Caco-2 (cell line): ENCODE results near the gene KLHL2. TPM values are rescaled to one million over a fixed set of nuclear protein-coding genes. Genes with fewer than 3 reads are reported as not detected.

Experiments
- BruUV-seq: library from RNA; stranded (reverse); fragments of 400-500 nt; replicated peaks from 2 replicates; lab custom pipeline; 2021; lab: Mats Ljungman, UMichigan
- CTCF ChIA-PET: fragments of 300-600 bp; sonication (Branson Sonifier 250); formaldehyde crosslinking; loops from one replicate; lab custom pipeline; 2022; ENCODE audit warnings: antibody characterized with exemption; lab: Charles Lee
- POLR2A ChIA-PET: fragments of 300-600 bp; sonication (Branson Sonifier 250); formaldehyde crosslinking; loops from one replicate; lab custom pipeline; 2022; ENCODE audit warnings: antibody characterized with exemption; lab: Charles Lee
- DNase-seq, 2 experiments: peaks; one replicate each; pipeline versions ENCODE4 v3.0.0 to v3.0.0-alpha.2; 2020 to 2022
- H3K27me3 ChIP-seq: replicated peaks from 2 replicates; pipeline ENCODE4 v1.6.0; 2011; ENCODE audit warnings: low read length; ENCODE audit not compliant: control insufficient read depth, insufficient read depth
- H3K36me3 ChIP-seq: 2 replicates; pipeline ENCODE4 v1.5.1; 2011; ENCODE audit warnings: low read length; ENCODE audit not compliant: control insufficient read depth, insufficient read depth
- H3K4me1 ChIP-seq: fragments of 250-450 bp; sonication (Bioruptor Pico); 2 replicates; pipeline ENCODE4 v1.5.1; 2020; ENCODE audit warnings: mild to moderate bottlenecking
- H3K4me3 ChIP-seq: 2 replicates; pipeline ENCODE4 v1.5.1; 2011; ENCODE audit warnings: low read depth, mild to moderate bottlenecking, control low read depth, low read length
- H3K9me3 ChIP-seq: fragments of 250-450 bp; sonication (Bioruptor Pico); 2 replicates; pipeline ENCODE4 v1.5.1; 2020; ENCODE audit warnings: mild to moderate bottlenecking, moderate library complexity
- H3K27ac Mint-ChIP-seq: one replicate; pipeline ENCODE4 v1.8.0; 2022; ENCODE audit warnings: mixed read lengths; ENCODE audit not compliant: unreplicated experiment
- H3K27me3 Mint-ChIP-seq: one replicate; pipeline ENCODE4 v1.8.0; 2022; ENCODE audit warnings: mixed read lengths; ENCODE audit not compliant: insufficient read depth, unreplicated experiment
- H3K36me3 Mint-ChIP-seq: one replicate; pipeline ENCODE4 v1.8.0; 2022; ENCODE audit warnings: mild to moderate bottlenecking, mixed read lengths; ENCODE audit not compliant: insufficient read depth, unreplicated experiment
- H3K4me1 Mint-ChIP-seq: one replicate; pipeline ENCODE4 v1.8.0; 2022; ENCODE audit warnings: low read depth, mixed read lengths; ENCODE audit not compliant: unreplicated experiment
- H3K4me3 Mint-ChIP-seq: one replicate; pipeline ENCODE4 v1.8.0; 2022; ENCODE audit warnings: mild to moderate bottlenecking, moderate library complexity, mixed read lengths; ENCODE audit not compliant: unreplicated experiment
- H3K9me3 Mint-ChIP-seq: one replicate; pipeline ENCODE4 v1.8.0; 2022; ENCODE audit warnings: mixed read lengths; ENCODE audit not compliant: unreplicated experiment
- intact Hi-C: fragments of 100-400 bp; cut with micrococcal nuclease; formaldehyde crosslinking; loops from one replicate; pipeline ENCODE4 v1.10.0; 2022; ENCODE audit not compliant: unreplicated experiment
- total RNA-seq: library from RNA; stranded (reverse); gene quantifications from 2 replicates; pipeline ENCODE4 v1.2.3, GENCODE V29; 2022
- TF ChIP-seq, protein P1 (sequence below), 2 experiments: fragments of 200-600 bp in 1 of 2; IDR thresholded peaks; 1 replicate in 1 of 2; 2 replicates in 1 of 2; pipeline versions ENCODE4 v1.5.1 to v1.8.0; 2011 to 2022; ENCODE audit warnings: antibody characterized with exemption in 1 of 2, control low read depth in 1 of 2, inconsistent platforms in 1 of 2, low read depth in 1 of 2, low read length in 1 of 2, mild to moderate bottlenecking in 1 of 2, moderate library complexity in 1 of 2; ENCODE audit not compliant: insufficient read depth in 1 of 2, severe bottlenecking in 1 of 2, unreplicated experiment in 1 of 2

Gene KLHL2
- total RNA-seq, 1 experiment from 2014 or later, result 15.9 TPM

DNA sequence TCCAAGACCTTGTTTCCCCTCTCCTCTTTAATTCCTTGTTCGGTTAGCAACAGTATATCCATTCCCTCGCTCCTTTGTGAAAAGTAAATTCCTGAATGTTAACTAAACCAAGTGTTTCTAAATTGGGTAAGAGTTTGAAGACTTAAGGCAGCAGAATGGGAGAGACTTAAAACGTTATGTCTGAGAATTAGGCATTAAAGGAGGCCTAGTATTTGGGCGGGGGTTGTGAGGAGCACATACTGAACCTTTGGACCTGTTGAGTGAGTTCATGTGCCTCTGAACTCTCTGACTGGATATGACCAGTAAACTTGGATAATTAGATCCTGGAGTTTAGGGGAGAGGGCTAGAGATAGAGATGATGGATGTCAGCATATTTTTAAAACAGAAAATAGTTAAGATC lies 121.3 kb downstream of the KLHL2 start:
- no peaks in the 10 kb centered on the region for H3K9me3 Mint-ChIP-seq
- Histone ChIP-seq H3K4me1 (peaks cover 29% of the 10 kb centered on the region), H3K27me3 (no peaks in the 10 kb centered on the region), H3K9me3 (peaks cover 10% of the 10 kb centered on the region), H3K4me3 (peak overlapping the region; percentile 79), H3K36me3 (no peaks in the 10 kb centered on the region; the same call in 1 of the 2 replicates)
- TF ChIP-seq, protein P1, sequence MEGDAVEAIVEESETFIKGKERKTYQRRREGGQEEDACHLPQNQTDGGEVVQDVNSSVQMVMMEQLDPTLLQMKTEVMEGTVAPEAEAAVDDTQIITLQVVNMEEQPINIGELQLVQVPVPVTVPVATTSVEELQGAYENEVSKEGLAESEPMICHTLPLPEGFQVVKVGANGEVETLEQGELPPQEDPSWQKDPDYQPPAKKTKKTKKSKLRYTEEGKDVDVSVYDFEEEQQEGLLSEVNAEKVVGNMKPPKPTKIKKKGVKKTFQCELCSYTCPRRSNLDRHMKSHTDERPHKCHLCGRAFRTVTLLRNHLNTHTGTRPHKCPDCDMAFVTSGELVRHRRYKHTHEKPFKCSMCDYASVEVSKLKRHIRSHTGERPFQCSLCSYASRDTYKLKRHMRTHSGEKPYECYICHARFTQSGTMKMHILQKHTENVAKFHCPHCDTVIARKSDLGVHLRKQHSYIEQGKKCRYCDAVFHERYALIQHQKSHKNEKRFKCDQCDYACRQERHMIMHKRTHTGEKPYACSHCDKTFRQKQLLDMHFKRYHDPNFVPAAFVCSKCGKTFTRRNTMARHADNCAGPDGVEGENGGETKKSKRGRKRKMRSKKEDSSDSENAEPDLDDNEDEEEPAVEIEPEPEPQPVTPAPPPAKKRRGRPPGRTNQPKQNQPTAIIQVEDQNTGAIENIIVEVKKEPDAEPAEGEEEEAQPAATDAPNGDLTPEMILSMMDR (IDR thresholded peaks at IDR 0.05; ENCODE audit: insufficient read depth in 1 of 2, low read depth in 1 of 2, low read length in 1 of 2, severe bottlenecking in 1 of 2, unreplicated experiment in 1 of 2), result no peak
- peaks cover 35% of the 10 kb centered on the region for H3K36me3 Mint-ChIP-seq
- ChIA-PET CTCF (no interaction called here), POLR2A (interaction anchor here (1.9 kb wide), 1 partner anchor 14 kb away, joined by 6 read pairs; no protein-coding TSS in a partner anchor)
- H3K27me3 Mint-ChIP-seq, result no peaks in the 10 kb centered on the region
- DNase-seq, result peak in 1 of 2 experiments; percentile 29
- no peak overlapping the region for H3K4me3 Mint-ChIP-seq
- BruUV-seq, result no TSS peak
- peaks cover 33% of the 10 kb centered on the region for H3K4me1 Mint-ChIP-seq
- intact Hi-C loops, result loop anchor here (1.0 kb wide), 1 partner anchor 197 kb away; no protein-coding TSS in a partner anchor
- H3K27ac Mint-ChIP-seq, result no peak overlapping the region

GRCh38 chr4:165330071-165330470 lies 122.7 kb downstream of the KLHL2 start:
- peaks cover 45% of the 10 kb centered on the region for H3K36me3 Mint-ChIP-seq
- peaks cover 33% of the 10 kb centered on the region for H3K4me1 Mint-ChIP-seq
- no peak for DNase-seq
- no peak overlapping the region for H3K4me3 ChIP-seq
- peak overlapping the region; percentile 36 for H3K4me3 Mint-ChIP-seq
- no peaks in the 10 kb centered on the region for H3K9me3 Mint-ChIP-seq
- TF ChIP-seq, protein P1 (IDR thresholded peaks at IDR 0.05; ENCODE audit: insufficient read depth in 1 of 2, low read depth in 1 of 2, low read length in 1 of 2, severe bottlenecking in 1 of 2, unreplicated experiment in 1 of 2), result no peak
- intact Hi-C loops, result no loop called here
- no peaks in the 10 kb centered on the region for H3K27me3 Mint-ChIP-seq
- H3K27ac Mint-ChIP-seq, result no peak overlapping the region
- peaks cover 7% of the 10 kb centered on the region for H3K9me3 ChIP-seq
- no peaks in the 10 kb centered on the region; the same call in none of the 2 replicates for H3K36me3 ChIP-seq
- peaks cover 29% of the 10 kb centered on the region for H3K4me1 ChIP-seq
- BruUV-seq, result no TSS peak
- POLR2A ChIA-PET, result no interaction called here
- H3K27me3 ChIP-seq, result no peaks in the 10 kb centered on the region
- CTCF ChIA-PET, result interaction anchor here (0.9 kb wide), 1 partner anchor 199 kb away, joined by 4 read pairs; no protein-coding TSS in a partner anchor

- Mint-ChIP-seq H3K27ac (no peak overlapping the region), H3K36me3 (peaks cover 45% of the 10 kb centered on the region), H3K4me1 (peaks cover 29% of the 10 kb centered on the region), H3K9me3 (no peaks in the 10 kb centered on the region), H3K4me3 (peak overlapping the region; percentile 36), H3K27me3 (no peaks in the 10 kb centered on the region)
- TF ChIP-seq, protein P1 (IDR thresholded peaks at IDR 0.05; ENCODE audit: insufficient read depth in 1 of 2, low read depth in 1 of 2, low read length in 1 of 2, severe bottlenecking in 1 of 2, unreplicated experiment in 1 of 2), result no peak
- Histone ChIP-seq H3K9me3 (peaks cover under 1% of the 10 kb centered on the region), H3K4me1 (peaks cover 28% of the 10 kb centered on the region), H3K27me3 (no peaks in the 10 kb centered on the region), H3K4me3 (no peak overlapping the region), H3K36me3 (no peaks in the 10 kb centered on the region; the same call in none of the 2 replicates)
- BruUV-seq, result no TSS peak
- CTCF ChIA-PET, result interaction anchor here (0.9 kb wide), 1 partner anchor 200 kb away, joined by 4 read pairs; no protein-coding TSS in a partner anchor
- no peak for DNase-seq
- POLR2A ChIA-PET, result no interaction called here
- intact Hi-C loops, result no loop called here
Observed at GRCh38 chr4:165330666-165331065, 123.3 kb downstream of the KLHL2 start.
